ENCODE results near the gene FILIP1L.

The FILIP1L gene

GRCh38 chr3:99939876-99940275 is 174.4 kb downstream of the FILIP1L start:
- no peak for TF ChIP-seq ZNF274 (IDR thresholded peaks at IDR 0.05; ENCODE audit: low read depth, low read length)
- no peak overlapping the region for H3K4me3 ChIP-seq (ENCODE audit: low read length)

- TF ChIP-seq ZNF274 (IDR thresholded peaks at IDR 0.05; ENCODE audit: low read depth, low read length) = no peak
- H3K4me3 ChIP-seq (ENCODE audit: low read length) = no peak overlapping the region
Measured at GRCh38 chr3:99938270-99938911, 175.9 kb downstream of the FILIP1L start.

GRCh38 chr3:99934975-99935797 is 179.1 kb downstream of the FILIP1L start:
- no peak for TF ChIP-seq ZNF274 (IDR thresholded peaks at IDR 0.05; ENCODE audit: low read depth, low read length)
- H3K4me3 ChIP-seq (ENCODE audit: low read length) = no peak overlapping the region

- TF ChIP-seq ZNF274 (IDR thresholded peaks at IDR 0.05; ENCODE audit: low read depth, low read length) = no peak
- no peak overlapping the region for H3K4me3 ChIP-seq (ENCODE audit: low read length)
Measured at GRCh38 chr3:99933971-99934750, 180.1 kb downstream of the FILIP1L start.

- TF ChIP-seq ZNF274 (IDR thresholded peaks at IDR 0.05; ENCODE audit: low read depth, low read length) = no peak
- no peak overlapping the region for H3K4me3 ChIP-seq (ENCODE audit: low read length)
Measured at GRCh38 chr3:99931059-99931458, 183.2 kb downstream of the FILIP1L start.

- no peak overlapping the region for H3K4me3 ChIP-seq (ENCODE audit: low read length)
Measured at GRCh38 chr3:99929745-99930139, 184.6 kb downstream of the FILIP1L start.

GRCh38 chr3:99928771-99929744 is 185.2 kb downstream of the FILIP1L start:
- H3K4me3 ChIP-seq (ENCODE audit: low read length) = no peak overlapping the region
- TF ChIP-seq ZNF274 (IDR thresholded peaks at IDR 0.05; ENCODE audit: low read depth, low read length) = no peak

More at GRCh38 chr3:99929745-99930139, 184.6 kb downstream of the FILIP1L start:
- TF ChIP-seq ZNF274 (IDR thresholded peaks at IDR 0.05; ENCODE audit: low read depth, low read length) = no peak

GRCh38 chr3:99927671-99928457 is 186.4 kb downstream of the FILIP1L start:
- H3K4me3 ChIP-seq (ENCODE audit: low read length) = no peak overlapping the region
- TF ChIP-seq ZNF274 (IDR thresholded peaks at IDR 0.05; ENCODE audit: low read depth, low read length) = no peak

- no peak overlapping the region for H3K4me3 ChIP-seq (ENCODE audit: low read length)
- TF ChIP-seq ZNF274 (IDR thresholded peaks at IDR 0.05; ENCODE audit: low read depth, low read length) = no peak
Measured at GRCh38 chr3:99925584-99926230, 188.6 kb downstream of the FILIP1L start.

GRCh38 chr3:99923873-99924272 is 190.4 kb downstream of the FILIP1L start:
- no peak for TF ChIP-seq ZNF274 (IDR thresholded peaks at IDR 0.05; ENCODE audit: low read depth, low read length)

GRCh38 chr3:99921986-99922385 is 192.3 kb downstream of the FILIP1L start:
- no peak overlapping the region for H3K4me3 ChIP-seq (ENCODE audit: low read length)

More at GRCh38 chr3:99923873-99924272, 190.4 kb downstream of the FILIP1L start:
- H3K4me3 ChIP-seq (ENCODE audit: low read length) = no peak overlapping the region

GRCh38 chr3:99921377-99921695 is 193.0 kb downstream of the FILIP1L start:
- no peak overlapping the region for H3K4me3 ChIP-seq (ENCODE audit: low read length)
- TF ChIP-seq ZNF274 (IDR thresholded peaks at IDR 0.05; ENCODE audit: low read depth, low read length) = no peak

More at GRCh38 chr3:99921986-99922385, 192.3 kb downstream of the FILIP1L start:
- TF ChIP-seq ZNF274 (IDR thresholded peaks at IDR 0.05; ENCODE audit: low read depth, low read length) = no peak
